ENCODE data around the gene SPEF1. TPM values are rescaled to one million over a fixed set of nuclear protein-coding genes. Genes with fewer than 3 reads are reported as not detected.
A peak's percentile ranks its signal among the peaks of the same experiment; 100 is the strongest.

The SPEF1 gene
- total RNA-seq, 4 donors from 2014 or later = 0.14 TPM; not detected in 3

DNA sequence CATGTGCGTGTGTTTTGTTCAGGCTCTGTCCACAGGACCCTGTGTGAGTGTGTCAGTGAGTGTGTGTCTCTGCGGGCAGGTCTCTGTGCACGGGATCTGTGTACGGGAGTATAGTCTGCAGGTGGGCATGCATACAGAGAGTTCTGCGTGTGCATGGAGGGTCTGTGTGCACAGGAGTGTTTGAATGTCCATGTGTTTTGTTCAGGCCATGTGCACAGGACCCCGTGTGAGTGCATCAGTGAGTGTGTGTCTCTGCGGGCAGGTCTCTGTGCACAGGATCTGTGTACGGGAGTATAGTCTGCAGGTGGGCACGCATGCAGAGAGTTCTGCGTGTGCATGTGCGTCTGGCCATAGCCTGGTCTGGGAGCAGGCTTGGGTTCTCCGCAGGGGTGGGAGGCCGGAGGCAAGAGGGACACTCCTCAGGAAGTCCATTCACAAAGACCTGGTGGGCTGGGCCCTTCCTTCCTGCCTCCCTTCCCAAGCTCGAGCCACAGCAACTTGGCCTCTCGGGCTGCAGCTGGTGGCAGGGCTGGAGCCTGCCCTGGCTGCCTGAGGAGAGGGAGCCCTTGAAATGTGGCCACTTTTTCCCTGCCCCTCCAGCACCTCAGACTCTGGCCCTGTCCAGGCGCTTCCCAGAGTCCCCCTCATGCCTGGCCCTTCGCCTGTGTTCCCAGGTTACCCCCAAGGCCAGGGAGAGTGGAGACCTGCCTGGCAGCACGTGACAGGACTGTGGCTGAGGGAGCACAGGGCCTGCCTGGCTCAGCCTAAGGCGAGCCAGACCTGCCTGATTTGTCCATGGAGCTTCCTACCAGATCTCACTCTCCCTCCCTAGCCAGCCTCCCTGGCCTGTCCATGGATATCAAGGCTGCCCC lies 42.0 kb downstream of the SPEF1 start:
- no peaks in the 10 kb centered on the region for H3K36me3 ChIP-seq
- 81 to 100% methylated on average over 1 to 19 of the region's 19 CpGs for WGBS, 2 donors (ENCODE audit: low coverage in 1 of 2)
- H3K27ac ChIP-seq = peak overlapping the region in 2 of 4 donors; percentile 14 to 41
- DNase-seq = no peak
- peaks cover 0 to 7% (median 4%) of the 10 kb centered on the region in 4 donors for H3K4me1 ChIP-seq
- intact Hi-C loops (cut with DNase I; ENCODE audit: low total_unique reads) (no loop called here), in situ Hi-C loops (cut with MboI; ENCODE audit: low pct_ligation_motif_present in 1 of 4, low pct_unique_long_range_greater_than_20kb in 1 of 4, low sequenced_read_pairs in 3 of 4) (no loop called here)
- H3K9me3 ChIP-seq = no peaks in the 10 kb centered on the region
- peaks cover 2% of the 10 kb centered on the region for H3K27me3 ChIP-seq
- H3K4me3 ChIP-seq = no peak overlapping the region
- TF ChIP-seq EP300 (IDR thresholded peaks at IDR 0.05; ENCODE audit: low read depth) (no peak), POLR2AphosphoS5 (IDR thresholded peaks at IDR 0.05) (no peak), POLR2A (IDR thresholded peaks at IDR 0.05) (no peak)
- TF ChIP-seq, protein P1, sequence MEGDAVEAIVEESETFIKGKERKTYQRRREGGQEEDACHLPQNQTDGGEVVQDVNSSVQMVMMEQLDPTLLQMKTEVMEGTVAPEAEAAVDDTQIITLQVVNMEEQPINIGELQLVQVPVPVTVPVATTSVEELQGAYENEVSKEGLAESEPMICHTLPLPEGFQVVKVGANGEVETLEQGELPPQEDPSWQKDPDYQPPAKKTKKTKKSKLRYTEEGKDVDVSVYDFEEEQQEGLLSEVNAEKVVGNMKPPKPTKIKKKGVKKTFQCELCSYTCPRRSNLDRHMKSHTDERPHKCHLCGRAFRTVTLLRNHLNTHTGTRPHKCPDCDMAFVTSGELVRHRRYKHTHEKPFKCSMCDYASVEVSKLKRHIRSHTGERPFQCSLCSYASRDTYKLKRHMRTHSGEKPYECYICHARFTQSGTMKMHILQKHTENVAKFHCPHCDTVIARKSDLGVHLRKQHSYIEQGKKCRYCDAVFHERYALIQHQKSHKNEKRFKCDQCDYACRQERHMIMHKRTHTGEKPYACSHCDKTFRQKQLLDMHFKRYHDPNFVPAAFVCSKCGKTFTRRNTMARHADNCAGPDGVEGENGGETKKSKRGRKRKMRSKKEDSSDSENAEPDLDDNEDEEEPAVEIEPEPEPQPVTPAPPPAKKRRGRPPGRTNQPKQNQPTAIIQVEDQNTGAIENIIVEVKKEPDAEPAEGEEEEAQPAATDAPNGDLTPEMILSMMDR (IDR thresholded peaks at IDR 0.05) = no peak

GRCh38 chr20:3738111-3739053 lies 42.9 kb downstream of the SPEF1 start:
- H3K9me3 ChIP-seq = no peaks in the 10 kb centered on the region
- no peak for DNase-seq
- no peak overlapping the region for H3K4me3 ChIP-seq
- H3K4me1 ChIP-seq = peaks cover 0 to 13% (median 8%) of the 10 kb centered on the region in 4 donors
- intact Hi-C loops (cut with DNase I; ENCODE audit: low total_unique reads) = no loop called here
- H3K27me3 ChIP-seq = peaks cover 4% of the 10 kb centered on the region
- TF ChIP-seq EP300 (IDR thresholded peaks at IDR 0.05; ENCODE audit: low read depth) = no peak
- TF ChIP-seq POLR2AphosphoS5 (IDR thresholded peaks at IDR 0.05) = no peak
- TF ChIP-seq POLR2A (IDR thresholded peaks at IDR 0.05) = no peak
- TF ChIP-seq, protein P1 (IDR thresholded peaks at IDR 0.05) = no peak
- in situ Hi-C loops (cut with MboI; ENCODE audit: low pct_ligation_motif_present in 1 of 4, low pct_unique_long_range_greater_than_20kb in 1 of 4, low sequenced_read_pairs in 3 of 4) = no loop called here
- H3K27ac ChIP-seq = no peak overlapping the region
- H3K36me3 ChIP-seq = no peaks in the 10 kb centered on the region
- 62 to 63% methylated on average over 5 to 11 of the region's 11 CpGs for WGBS, 2 donors (ENCODE audit: low coverage in 1 of 2)

GRCh38 chr20:3735768-3736167 lies 45.5 kb downstream of the SPEF1 start:
- 48% methylated on average over 4 of the region's 4 CpGs; no CpG with 5 or more reads in 1 of the 2 donors for WGBS, 2 donors (ENCODE audit: low coverage in 1 of 2)
- peaks cover 0 to 13% (median 8%) of the 10 kb centered on the region in 4 donors for H3K4me1 ChIP-seq
- H3K4me3 ChIP-seq = no peak overlapping the region
- H3K9me3 ChIP-seq = no peaks in the 10 kb centered on the region
- TF ChIP-seq EP300 (IDR thresholded peaks at IDR 0.05; ENCODE audit: low read depth) (no peak), POLR2AphosphoS5 (IDR thresholded peaks at IDR 0.05) (no peak), POLR2A (IDR thresholded peaks at IDR 0.05) (no peak)
- TF ChIP-seq, protein P1 (IDR thresholded peaks at IDR 0.05) = no peak
- in situ Hi-C loops (cut with MboI; ENCODE audit: low pct_ligation_motif_present in 1 of 4, low pct_unique_long_range_greater_than_20kb in 1 of 4, low sequenced_read_pairs in 3 of 4) (no loop called here), intact Hi-C loops (cut with DNase I; ENCODE audit: low total_unique reads) (no loop called here)
- no peak for DNase-seq
- H3K27me3 ChIP-seq = peaks cover 26% of the 10 kb centered on the region
- H3K36me3 ChIP-seq = no peaks in the 10 kb centered on the region
- H3K27ac ChIP-seq = no peak overlapping the region
